Activated CD4-positive, alpha-beta memory T cell treated with anti-CD3 and anti-CD28 coated beads for 36 hours (primary cell): ENCODE results near the gene PTPN7. TPM values are rescaled to one million over a fixed set of nuclear protein-coding genes. Genes with fewer than 3 reads are reported as not detected.
"Not testable (repeated sequence)": the region's sequence is repeated elsewhere in the genome, so short reads cannot be mapped to it uniquely, and the experiment has no call there.

Experiments used
- CTCF ChIA-PET: fragments of 350-600 bp; sonication (Branson Sonifier 250); formaldehyde crosslinking; loops from one replicate; lab custom pipeline; 2021; ENCODE audit warnings: antibody characterized with exemption, inconsistent platforms; lab: Charles Lee
- POLR2A ChIA-PET: fragments of 350-600 bp; sonication (Branson Sonifier 250); formaldehyde crosslinking; loops from one replicate; lab custom pipeline; 2021; ENCODE audit warnings: antibody characterized with exemption; lab: Charles Lee
- DNase-seq: peaks from one replicate; pipeline ENCODE4 v3.0.0-alpha.2; 2020
- H3K27ac Mint-ChIP-seq: one replicate; pipeline ENCODE4 v1.8.0; 2021; ENCODE audit warnings: mixed read lengths
- H3K27me3 Mint-ChIP-seq: one replicate; pipeline ENCODE4 v1.8.0; 2021; ENCODE audit warnings: mixed read lengths
- H3K36me3 Mint-ChIP-seq: one replicate; pipeline ENCODE4 v1.8.0; 2021; ENCODE audit warnings: mixed read lengths
- H3K4me1 Mint-ChIP-seq: one replicate; pipeline ENCODE4 v1.8.0; 2021; ENCODE audit warnings: low read depth, mixed read lengths
- H3K4me3 Mint-ChIP-seq: one replicate; pipeline ENCODE4 v1.8.0; 2021; ENCODE audit warnings: mild to moderate bottlenecking, mixed read lengths
- H3K9me3 Mint-ChIP-seq: one replicate; pipeline ENCODE4 v1.8.0; 2021; ENCODE audit warnings: mixed read lengths
- intact Hi-C: fragments of 100-400 bp; cut with micrococcal nuclease; formaldehyde crosslinking; loops from one replicate; pipeline ENCODE4 v1.15.1; 2023
- total RNA-seq, 2 experiments: library from RNA; stranded (reverse); gene quantifications; one replicate each; pipeline ENCODE4 v1.2.3, GENCODE V29; 2021

Gene PTPN7
- total RNA-seq, 2 experiments from 2014 or later: 197 to 199 TPM

DNA sequence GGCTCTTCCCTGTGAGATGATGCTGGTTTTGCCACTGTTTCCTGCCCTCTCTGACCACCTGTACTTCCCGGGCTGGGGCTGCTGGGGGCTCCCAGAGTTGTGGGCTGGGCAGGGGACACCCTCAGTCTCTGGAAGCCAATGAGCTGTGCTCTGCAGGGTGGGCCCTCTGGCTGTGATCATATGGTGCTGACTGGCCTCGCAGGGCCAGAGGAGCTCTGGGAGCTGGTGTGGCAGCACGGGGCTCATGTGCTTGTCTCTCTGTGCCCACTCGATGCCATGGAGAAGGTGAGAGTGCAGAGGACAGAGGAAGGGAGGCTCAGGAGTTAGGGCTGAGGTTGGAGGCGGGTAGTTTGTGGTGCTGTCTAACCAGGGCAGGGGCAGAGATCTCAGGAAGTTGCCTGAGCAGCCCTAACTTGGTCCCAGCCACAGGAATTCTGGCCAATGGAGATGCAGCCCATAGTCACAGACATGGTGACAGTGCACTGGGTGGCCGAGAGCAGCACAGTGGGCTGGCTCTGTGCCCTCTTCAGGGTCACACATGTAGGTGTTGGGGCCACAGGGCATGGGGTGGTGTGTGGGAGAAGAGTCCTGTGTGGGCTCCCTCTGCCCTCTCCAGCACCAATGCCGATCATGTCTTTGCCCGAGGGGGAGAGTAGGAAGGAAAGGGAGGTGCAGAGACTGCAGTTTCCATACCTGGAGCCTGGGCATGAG, 27.4 kb upstream of the PTPN7 start:
- Mint-ChIP-seq H3K36me3 (no peaks in the 10 kb centered on the region), H3K4me3 (no peak overlapping the region), H3K9me3 (no peaks in the 10 kb centered on the region), H3K4me1 (peaks cover 8% of the 10 kb centered on the region), H3K27me3 (peaks cover 5% of the 10 kb centered on the region), H3K27ac (no peak overlapping the region)
- no peak for DNase-seq
- CTCF ChIA-PET: interaction anchor here (0.6 to 7.1 kb wide), 7 partner anchors 14 to 532 kb away, joined by 3 to 50 read pairs (median 4); partner anchors contain the start of gene PTPN7
- intact Hi-C loops: loop anchor here (10.0 kb wide), 1 partner anchor 527 kb away; the partner anchor contains the start of gene SYT2
- POLR2A ChIA-PET: no interaction called here

DNA sequence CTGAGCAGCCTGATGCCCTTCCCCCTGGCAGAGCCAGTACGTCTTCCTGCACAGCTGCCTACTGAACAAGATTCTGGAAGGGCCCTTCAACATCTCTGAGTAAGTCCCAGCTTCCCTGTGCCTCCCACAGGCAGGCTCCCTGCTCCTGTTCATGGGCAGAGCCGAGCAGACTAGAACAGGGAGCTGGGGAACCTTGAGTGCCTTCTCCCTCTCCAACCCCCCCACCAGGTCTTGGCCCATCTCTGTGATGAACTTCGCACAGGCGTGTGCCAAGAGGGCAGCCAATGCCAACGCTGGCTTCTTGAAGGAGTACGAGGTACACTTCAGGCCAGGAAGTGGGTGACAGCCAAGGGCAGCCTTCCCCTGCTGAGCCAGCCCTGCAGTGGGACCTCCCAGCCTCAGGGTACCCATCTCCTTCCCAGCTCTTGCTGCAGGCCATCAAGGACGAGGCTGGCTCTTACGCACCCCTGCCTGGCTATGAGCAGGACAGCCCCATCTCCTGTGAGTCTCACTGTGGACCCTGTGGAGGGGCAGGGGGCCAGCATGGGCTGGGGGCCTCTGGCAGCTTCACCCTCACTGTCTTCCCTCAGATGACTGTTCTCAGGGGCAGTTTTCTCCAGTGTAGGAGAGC, 26.8 kb upstream of the PTPN7 start:
- Mint-ChIP-seq H3K27me3 (peaks cover under 1% of the 10 kb centered on the region), H3K4me3 (no peak overlapping the region), H3K9me3 (no peaks in the 10 kb centered on the region), H3K27ac (no peak overlapping the region), H3K36me3 (no peaks in the 10 kb centered on the region), H3K4me1 (peaks cover 8% of the 10 kb centered on the region)
- no peak for DNase-seq
- intact Hi-C loops: loop anchor here (10.0 kb wide), 1 partner anchor 528 kb away; the partner anchor contains the start of gene SYT2
- ChIA-PET CTCF (interaction anchor here (0.6 to 7.1 kb wide), 5 partner anchors 14 to 176 kb away, joined by 3 to 50 read pairs (median 5); partner anchors contain the start of gene PTPN7), POLR2A (interaction anchor here (1.0 kb wide), 1 partner anchor 22 kb away, joined by 4 read pairs; no protein-coding TSS in a partner anchor)

DNA sequence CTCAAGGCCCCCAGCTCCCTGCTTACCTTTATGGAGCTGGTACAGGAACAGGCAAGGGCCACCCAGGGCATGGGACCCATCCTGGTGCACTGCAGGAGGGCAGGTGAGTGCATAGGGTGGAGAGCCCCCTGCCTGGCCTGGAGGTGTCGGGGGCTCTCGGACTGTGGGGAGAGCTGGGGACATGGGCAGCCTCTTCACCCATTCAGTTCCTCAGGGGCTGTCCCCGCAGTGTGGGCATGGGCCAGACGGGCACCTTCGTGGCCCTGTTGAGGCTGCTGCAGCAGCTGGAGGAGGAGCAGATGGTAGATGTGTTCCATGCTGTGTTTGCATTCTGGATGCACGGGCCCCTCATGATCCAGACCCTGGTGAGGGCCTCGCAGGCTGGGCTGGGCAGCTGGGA, 25.9 kb upstream of the PTPN7 start:
- Mint-ChIP-seq H3K9me3 (no peaks in the 10 kb centered on the region), H3K4me1 (peaks cover 8% of the 10 kb centered on the region), H3K4me3 (no peak overlapping the region), H3K27me3 (no peaks in the 10 kb centered on the region), H3K36me3 (no peaks in the 10 kb centered on the region), H3K27ac (no peak overlapping the region)
- ChIA-PET POLR2A (interaction anchor here (1.0 kb wide), 1 partner anchor 22 kb away, joined by 4 read pairs; no protein-coding TSS in a partner anchor), CTCF (interaction anchor here (0.8 to 7.1 kb wide), 6 partner anchors 13 to 175 kb away, joined by 3 to 50 read pairs (median 5); partner anchors contain the start of gene PTPN7)
- no peak for DNase-seq
- intact Hi-C loops: loop anchor here (10.0 kb wide), 1 partner anchor 528 kb away; the partner anchor contains the start of gene SYT2

DNA sequence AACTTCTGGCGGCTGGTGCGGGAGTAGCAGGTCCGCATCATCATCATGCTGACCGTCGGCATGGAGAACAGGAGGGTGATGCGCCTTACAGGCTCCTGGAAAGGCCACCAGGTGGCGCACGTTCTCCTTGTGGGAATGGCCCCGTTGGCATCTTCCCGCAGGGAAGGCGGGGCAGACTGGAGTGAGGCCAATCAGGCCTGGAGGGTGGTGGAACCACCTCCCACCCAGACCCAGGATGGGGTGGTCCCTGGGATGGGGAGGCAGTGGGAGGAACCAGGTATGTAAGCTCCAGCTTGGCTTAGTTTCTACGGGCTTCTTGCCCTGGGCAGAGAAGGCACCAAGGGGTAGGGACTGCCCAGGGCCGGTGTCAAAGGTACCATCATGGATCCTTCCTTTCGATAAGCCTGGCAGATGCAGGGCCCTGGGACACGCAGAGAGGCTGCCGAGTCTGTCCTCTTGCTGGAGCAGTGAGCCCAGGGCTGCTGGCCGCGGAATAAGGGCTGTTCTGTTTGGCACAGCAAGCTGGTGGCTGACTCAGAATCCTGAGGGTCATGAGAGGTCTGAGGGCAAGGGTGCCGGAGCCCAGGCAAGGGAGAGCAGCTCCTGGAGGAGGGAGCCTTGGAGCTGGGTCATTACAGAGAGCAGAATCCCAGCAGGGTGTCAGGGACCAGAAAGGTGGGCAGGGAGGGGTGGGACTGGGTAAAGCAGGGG, 24.5 kb upstream of the PTPN7 start:
- intact Hi-C loops: loop anchor here (10.0 kb wide), 1 partner anchor 530 kb away; the partner anchor contains the start of gene SYT2
- Mint-ChIP-seq H3K27ac (no peak overlapping the region), H3K4me1 (peaks cover 8% of the 10 kb centered on the region), H3K4me3 (no peak overlapping the region), H3K36me3 (no peaks in the 10 kb centered on the region), H3K9me3 (no peaks in the 10 kb centered on the region), H3K27me3 (no peaks in the 10 kb centered on the region)
- ChIA-PET CTCF (interaction anchor here (0.6 to 7.1 kb wide), 12 partner anchors 9 to 538 kb away, joined by 3 to 50 read pairs (median 6); partner anchors contain the start of genes LGR6 and PTPN7), POLR2A (no interaction called here)
- peak; percentile 84 for DNase-seq

DNA sequence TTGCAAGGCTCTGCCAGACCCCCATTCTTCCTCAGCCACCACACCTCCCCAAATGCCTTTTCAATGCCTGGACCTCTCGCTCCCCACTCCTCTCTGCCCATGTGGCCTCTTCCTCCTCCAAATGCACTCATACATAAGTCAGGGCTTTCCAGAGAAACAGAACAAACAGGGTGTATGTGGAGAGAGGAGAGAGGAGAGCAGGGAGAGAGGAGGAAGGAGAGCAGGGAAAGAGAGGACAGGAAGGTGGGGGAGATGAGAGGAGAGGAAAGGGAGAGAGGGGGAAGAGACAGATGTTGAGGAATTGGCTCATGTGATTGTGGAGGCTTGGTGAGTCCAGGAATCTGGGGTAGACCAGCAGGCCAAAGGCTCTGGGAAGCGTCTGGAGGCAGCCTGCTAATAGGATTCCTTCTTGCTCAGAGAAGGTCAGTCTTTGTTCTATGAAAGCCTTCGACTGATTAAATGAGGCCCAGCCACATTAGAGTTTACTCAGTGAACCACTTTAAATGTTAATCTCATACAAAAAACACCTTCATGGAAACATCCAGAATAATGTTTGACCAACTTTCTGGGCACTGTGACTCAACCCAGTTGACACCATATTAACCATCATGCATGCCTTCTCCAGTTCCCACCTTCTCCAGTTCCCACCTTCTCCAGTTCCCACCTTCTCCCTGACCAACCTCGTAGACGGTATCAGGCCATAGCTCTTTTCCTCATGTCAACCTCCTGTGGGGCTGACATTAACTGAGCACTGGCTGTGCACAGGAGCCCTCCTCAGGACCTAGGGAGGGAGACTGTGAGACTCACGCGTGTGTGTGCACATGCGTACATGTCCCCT, 21.9 kb upstream of the PTPN7 start:
- ChIA-PET CTCF (interaction anchor here (1.3 to 2.5 kb wide), 2 partner anchors 11 to 20 kb away, joined by 5 to 13 read pairs; partner anchors contain the start of gene LGR6), POLR2A (interaction anchor here (0.8 kb wide), 1 partner anchor 15 kb away, joined by 3 read pairs; no protein-coding TSS in a partner anchor)
- Mint-ChIP-seq H3K36me3 (no peaks in the 10 kb centered on the region), H3K27me3 (no peaks in the 10 kb centered on the region), H3K27ac (no peak overlapping the region), H3K4me3 (no peak overlapping the region), H3K4me1 (peaks cover 8% of the 10 kb centered on the region), H3K9me3 (no peaks in the 10 kb centered on the region)
- intact Hi-C loops: loop anchor here (10.0 kb wide), 1 partner anchor 533 kb away; the partner anchor contains the start of gene SYT2
- DNase-seq: no peak

DNA sequence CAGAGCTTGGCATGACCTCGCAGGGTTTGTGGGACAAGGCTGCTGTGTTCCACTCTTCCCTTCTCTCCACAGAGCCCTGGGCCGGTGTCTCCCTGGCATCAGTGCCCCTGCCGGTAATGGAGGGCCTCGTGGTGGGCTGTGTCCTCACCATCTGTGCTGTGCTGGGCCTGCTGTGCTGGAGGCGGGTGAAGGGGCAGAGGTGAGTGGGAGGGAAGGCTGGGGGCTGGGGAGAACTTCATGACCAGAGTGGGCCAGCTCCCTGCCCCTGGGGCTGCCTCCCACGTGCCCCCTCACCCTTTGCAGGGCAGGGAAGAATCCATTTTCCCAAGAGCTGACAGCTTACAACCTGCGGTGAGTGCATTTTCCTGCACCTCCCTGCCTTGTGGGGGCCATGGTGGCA, 21.2 kb upstream of the PTPN7 start:
- Mint-ChIP-seq H3K4me3 (no peak overlapping the region), H3K9me3 (no peaks in the 10 kb centered on the region), H3K4me1 (peaks cover 8% of the 10 kb centered on the region), H3K27ac (no peak overlapping the region), H3K36me3 (no peaks in the 10 kb centered on the region), H3K27me3 (no peaks in the 10 kb centered on the region)
- CTCF ChIA-PET: interaction anchor here (0.7 to 2.5 kb wide), 2 partner anchors 11 to 691 kb away, joined by 3 to 13 read pairs; partner anchors contain the start of gene LGR6
- DNase-seq: no peak
- POLR2A ChIA-PET: no interaction called here
- intact Hi-C loops: loop anchor here (10.0 kb wide), 1 partner anchor 533 kb away; the partner anchor contains the start of gene SYT2

DNA sequence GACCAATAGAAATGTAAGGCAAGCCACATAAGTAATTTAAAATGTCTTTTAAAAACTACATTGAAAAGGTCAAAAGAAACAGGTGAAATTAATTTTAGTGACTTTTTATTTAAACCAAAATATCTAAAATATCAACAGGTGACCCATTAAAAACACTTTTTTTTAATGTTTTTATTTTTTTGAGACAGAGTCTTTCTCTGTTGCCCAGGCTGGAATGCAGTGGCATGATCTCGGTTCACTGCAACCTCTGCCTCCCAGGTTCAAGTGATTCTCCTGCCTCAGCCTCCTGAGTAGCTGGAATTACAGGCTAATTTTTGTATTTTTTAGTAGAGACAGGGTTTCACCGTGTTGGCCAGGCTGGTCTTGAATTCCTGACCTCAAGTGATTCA, 20.3 kb upstream of the PTPN7 start:
- not testable (repeated sequence) for H3K9me3 Mint-ChIP-seq, H3K27me3 Mint-ChIP-seq, H3K27ac Mint-ChIP-seq, DNase-seq, H3K4me1 Mint-ChIP-seq, H3K36me3 Mint-ChIP-seq, H3K4me3 Mint-ChIP-seq
- intact Hi-C loops: loop anchor here (10.0 kb wide), 1 partner anchor 534 kb away; the partner anchor contains the start of gene SYT2
- CTCF ChIA-PET: interaction anchor here (0.7 to 2.5 kb wide), 5 partner anchors 9 to 63 kb away, joined by 3 to 13 read pairs (median 4); partner anchors contain the start of genes LGR6 and PTPN7
- POLR2A ChIA-PET: interaction anchor here (0.6 to 1.6 kb wide), 2 partner anchors 25 to 41 kb away, joined by 3 read pairs; no protein-coding TSS in a partner anchor

DNA sequence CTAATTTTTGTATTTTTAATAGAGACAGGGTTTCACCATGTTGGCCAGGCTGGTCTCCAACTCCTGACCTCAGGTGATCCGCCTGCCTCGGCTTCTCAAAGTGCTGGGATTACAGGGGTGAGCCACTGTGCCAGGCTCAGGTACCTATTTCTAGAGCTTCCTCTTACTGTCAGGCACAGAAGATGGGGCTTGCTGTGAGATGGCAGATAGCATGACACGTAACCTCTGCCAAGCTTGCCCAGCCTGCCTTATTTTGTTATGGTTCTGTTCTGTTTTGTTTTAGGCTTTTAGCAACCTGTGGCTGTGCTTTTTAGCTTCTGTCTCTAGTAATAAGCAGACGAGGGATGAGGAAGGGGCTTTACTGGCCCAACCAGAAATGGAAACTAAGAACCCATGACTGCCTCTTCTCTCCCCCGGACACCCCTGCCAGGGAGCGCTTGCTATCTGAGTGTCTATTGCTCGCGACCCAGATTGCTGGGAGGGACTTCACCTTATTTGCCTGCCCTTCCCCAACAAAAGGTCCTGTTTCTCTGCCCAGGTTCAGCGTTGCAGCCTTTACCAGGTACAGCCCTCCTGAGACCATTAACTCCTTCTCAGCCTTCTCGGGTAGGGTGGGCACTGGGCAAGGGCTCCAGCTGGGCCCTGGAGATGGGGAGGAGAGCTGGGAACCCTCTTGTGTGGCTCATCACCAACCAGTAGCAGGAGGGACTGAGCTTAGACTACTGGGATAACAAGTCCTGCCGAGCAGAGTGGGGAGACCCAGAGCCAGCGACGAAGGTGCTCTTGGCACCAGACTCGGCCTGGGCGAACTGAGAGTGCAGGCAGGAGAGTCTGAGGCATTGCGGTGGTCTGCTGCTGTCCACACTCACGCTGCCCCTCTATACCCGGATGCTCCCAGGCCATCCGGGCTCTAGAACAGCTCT, 19.7 kb upstream of the PTPN7 start:
- no peak overlapping the region for H3K4me3 Mint-ChIP-seq
- intact Hi-C loops: loop anchor here (10.0 kb wide), 1 partner anchor 535 kb away; the partner anchor contains the start of gene SYT2
- ChIA-PET POLR2A (interaction anchor here (0.6 to 1.6 kb wide), 2 partner anchors 25 to 41 kb away, joined by 3 read pairs; no protein-coding TSS in a partner anchor), CTCF (interaction anchor here (0.6 to 2.5 kb wide), 7 partner anchors 9 to 63 kb away, joined by 3 to 13 read pairs (median 4); partner anchors contain the start of genes LGR6 and PTPN7)
- H3K27ac Mint-ChIP-seq: no peak overlapping the region
- no peaks in the 10 kb centered on the region for H3K9me3 Mint-ChIP-seq
- peaks cover 8% of the 10 kb centered on the region for H3K4me1 Mint-ChIP-seq
- H3K27me3 Mint-ChIP-seq: no peaks in the 10 kb centered on the region
- H3K36me3 Mint-ChIP-seq: no peaks in the 10 kb centered on the region
- no peak for DNase-seq

DNA sequence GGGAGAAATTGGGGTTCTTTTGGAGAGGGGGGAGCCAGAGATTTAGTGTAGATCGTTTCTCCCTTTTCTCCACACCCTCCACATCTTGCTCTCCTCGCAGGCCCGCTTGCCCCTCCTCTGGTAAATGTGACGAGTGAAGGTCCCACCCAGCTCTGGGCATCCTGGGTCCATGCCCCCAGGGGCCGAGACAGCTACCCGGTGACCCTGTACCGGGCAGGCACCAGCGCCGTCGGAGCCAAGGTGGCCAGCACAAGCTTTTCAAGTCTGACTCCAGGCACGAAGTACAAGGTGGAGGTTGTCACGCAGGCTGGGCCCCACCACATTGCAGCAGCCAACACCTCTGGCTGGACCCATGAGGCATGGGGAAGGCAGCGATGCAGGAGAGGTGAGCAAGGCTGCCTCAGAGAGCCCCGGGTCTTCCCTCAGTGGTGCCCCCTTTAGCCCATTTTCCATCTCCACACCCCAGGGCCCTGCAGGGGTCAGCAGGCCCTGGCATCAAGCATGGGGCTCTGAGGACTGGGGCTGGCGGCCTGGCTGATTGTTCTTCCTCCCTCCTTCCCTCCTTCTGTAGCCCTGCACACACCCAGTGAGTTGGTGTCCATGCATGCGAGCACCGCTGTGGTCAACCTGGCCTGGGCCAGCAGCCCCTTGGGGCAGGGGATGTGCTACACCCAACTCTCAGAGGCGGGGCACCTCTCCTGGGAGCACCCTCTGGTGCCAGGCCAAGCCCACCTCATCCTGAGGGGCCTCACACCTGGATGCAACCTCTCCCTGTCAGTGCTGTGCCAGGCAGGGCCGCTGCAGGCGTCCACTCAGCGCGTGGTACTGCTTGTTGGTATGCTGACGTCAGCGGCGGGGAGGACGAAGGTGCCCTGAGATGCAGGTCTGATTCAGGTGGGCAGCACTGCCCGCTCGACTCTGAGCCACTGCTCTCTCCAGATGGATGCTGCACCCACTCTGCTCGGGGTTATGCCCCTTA, 16.8 kb upstream of the PTPN7 start:
- H3K4me1 Mint-ChIP-seq: no peaks in the 10 kb centered on the region
- H3K27me3 Mint-ChIP-seq: no peaks in the 10 kb centered on the region
- no peak overlapping the region for H3K27ac Mint-ChIP-seq
- CTCF ChIA-PET: interaction anchor here (0.8 to 3.3 kb wide), 3 partner anchors 16 to 139 kb away, joined by 3 to 13 read pairs (median 5); partner anchors contain the start of gene LGR6
- intact Hi-C loops: no loop called here
- POLR2A ChIA-PET: no interaction called here
- no peak for DNase-seq
- no peaks in the 10 kb centered on the region for H3K9me3 Mint-ChIP-seq
- no peak overlapping the region for H3K4me3 Mint-ChIP-seq
- no peaks in the 10 kb centered on the region for H3K36me3 Mint-ChIP-seq
